Measurements from ENCODE around the gene KCNK15. TPM values are rescaled to one million over a fixed set of nuclear protein-coding genes. Genes with fewer than 3 reads are reported as not detected.

KCNK15 gene
- total and polyA plus RNA-seq, 9 of the 15 experiments (the other 6 are each of a cell fraction or from before 2014, with no cell fraction given) = 0.03 to 0.30 (median 0.17) TPM; not detected in 5

DNA sequence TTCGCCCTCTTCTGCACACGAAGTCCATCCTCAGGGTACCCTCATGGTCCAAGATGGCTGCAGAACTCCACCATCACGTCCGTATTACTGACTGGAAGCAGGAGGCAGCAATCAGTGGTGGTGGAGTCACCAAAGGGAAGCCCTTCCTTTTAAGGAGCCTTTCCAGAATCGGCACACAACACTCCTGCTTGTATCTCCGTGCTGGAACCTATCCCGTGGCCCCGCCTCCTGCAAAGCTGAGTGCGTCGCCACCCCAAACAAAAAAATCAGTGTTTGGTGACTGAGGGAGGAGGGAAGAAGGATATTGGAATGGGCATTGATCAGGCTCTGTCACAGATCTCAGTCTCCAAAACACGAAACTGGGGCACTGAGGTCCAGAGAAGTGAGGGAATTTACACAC, 36.3 kb upstream of the KCNK15 start (continued):
- TF ChIP-seq MTA1 (IDR thresholded peaks at IDR 0.05; ENCODE audit: borderline replicate concordance) (no peak), RFX7 (CRISPR knock-in tag; IDR thresholded peaks at IDR 0.05) (no peak)

DNA sequence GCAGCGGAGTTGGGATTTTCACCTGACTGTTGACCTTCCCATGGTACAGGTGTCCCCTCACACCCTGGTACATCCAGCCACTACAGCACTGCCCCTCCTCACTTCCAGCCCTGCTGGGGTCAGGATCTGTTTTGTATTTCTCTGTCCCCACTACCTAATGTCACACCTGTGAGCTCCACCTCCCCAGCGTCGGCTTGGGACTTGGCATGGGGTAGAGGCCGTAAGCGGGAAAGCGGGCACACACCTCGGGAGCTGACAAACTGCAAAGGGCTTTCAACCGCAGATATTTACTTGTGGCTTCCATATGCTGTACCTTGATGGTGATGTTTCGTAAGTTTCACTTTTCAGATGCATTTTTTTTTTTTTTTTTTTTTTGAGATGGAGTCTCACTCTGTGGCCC, 35.9 kb upstream of the KCNK15 start:
- no peak overlapping the region for H3K4me3 ChIP-seq
- DNase-seq (ENCODE audit: extremely low read depth in 1 of 4, low spot score in 3 of 4) (no peak), ATAC-seq (no peak), FAIRE-seq (no peak)
- BruUV-seq (replicated peaks) = no TSS peak
- ChIA-PET POLR2A (interaction anchor here (0.6 kb wide), 2 partner anchors 9 to 57 kb away, joined by 3 to 4 read pairs; no protein-coding TSS in a partner anchor), CTCF (ENCODE audit: low intra/inter-chr PET ratio) (interaction anchor here (0.7 kb wide), 1 partner anchor 510 kb away, joined by 4 read pairs; no protein-coding TSS in a partner anchor)
- no peak overlapping the region for H2AFZ ChIP-seq (ENCODE audit: low read depth, low read length)
- WGBS (ENCODE audit: insufficient coverage, low coverage, missing lambda C conversion rate) = 17% methylated on average over 9 of the region's 9 CpGs
- no peak overlapping the region for H3K4me2 ChIP-seq (ENCODE audit: insufficient read depth, low read length)
- H3K4me1 ChIP-seq (replicated peaks in 1 of 2; ENCODE audit: control insufficient read depth in 2 of 2, insufficient read depth in 2 of 2, low read length in 2 of 2) = peaks cover 0 to 8% of the 10 kb centered on the region in 2 experiments; a peak in 2 of 5 replicates
- 0 out of 2 replicates have a peak, but pooled peaks cover 3% of the 10 kb centered on the region for H4K20me1 ChIP-seq (replicated peaks; ENCODE audit: control insufficient read depth, insufficient read depth, low read length)
- H3K9ac ChIP-seq (ENCODE audit: insufficient read depth in 1 of 2, low read depth in 2 of 2, low read length in 2 of 2) = no peak overlapping the region
- H3K27ac ChIP-seq (ENCODE audit: extremely low read depth, low read depth, low read length) = no peak overlapping the region
- H3K79me2 ChIP-seq (ENCODE audit: control insufficient read depth, insufficient read depth, low read length) = no peaks in the 10 kb centered on the region
- no peaks in the 10 kb centered on the region for H3K9me3 ChIP-seq (replicated peaks; ENCODE audit: control insufficient read depth, insufficient read depth, low read depth, low read length)
- H3K9me1 ChIP-seq (ENCODE audit: control insufficient read depth, insufficient read depth, low read length) = no peaks in the 10 kb centered on the region
- intact Hi-C loops (cut with micrococcal nuclease) (no loop called here), in situ Hi-C loops (cut with MboI) (no loop called here)
- H3K27me3 ChIP-seq (ENCODE audit: control insufficient read depth in 2 of 2, insufficient read depth in 2 of 2, low read length in 2 of 2) = peaks cover 27 to 46% of the 10 kb centered on the region in 2 experiments
- TF ChIP-seq RB1 (IDR thresholded peaks at IDR 0.05; ENCODE audit: low read depth) (no peak), PHB (CRISPR knock-in tag; IDR thresholded peaks at IDR 0.05) (no peak), NR3C1 (CRISPR knock-in tag; IDR thresholded peaks at IDR 0.05) (no peak), SAFB2 (IDR thresholded peaks at IDR 0.05; ENCODE audit: borderline replicate concordance, low read depth, low read length, severe bottlenecking) (no peak), CHD2 (IDR thresholded peaks at IDR 0.05; ENCODE audit: low read depth, low read length) (no peak), MTA3 (IDR thresholded peaks at IDR 0.05; ENCODE audit: borderline replicate concordance) (no peak), SMAD1 (IDR thresholded peaks at IDR 0.05; ENCODE audit: low read depth, low read length, partially characterized antibody) (no peak), RBM15 (IDR thresholded peaks at IDR 0.05; ENCODE audit: insufficient read depth, low read length) (no peak), COPS2 (conservative IDR thresholded peaks at IDR 0.05) (no peak), ZNF75A (CRISPR knock-in tag; IDR thresholded peaks at IDR 0.05) (no peak)
- TF ChIP-seq, protein P1, sequence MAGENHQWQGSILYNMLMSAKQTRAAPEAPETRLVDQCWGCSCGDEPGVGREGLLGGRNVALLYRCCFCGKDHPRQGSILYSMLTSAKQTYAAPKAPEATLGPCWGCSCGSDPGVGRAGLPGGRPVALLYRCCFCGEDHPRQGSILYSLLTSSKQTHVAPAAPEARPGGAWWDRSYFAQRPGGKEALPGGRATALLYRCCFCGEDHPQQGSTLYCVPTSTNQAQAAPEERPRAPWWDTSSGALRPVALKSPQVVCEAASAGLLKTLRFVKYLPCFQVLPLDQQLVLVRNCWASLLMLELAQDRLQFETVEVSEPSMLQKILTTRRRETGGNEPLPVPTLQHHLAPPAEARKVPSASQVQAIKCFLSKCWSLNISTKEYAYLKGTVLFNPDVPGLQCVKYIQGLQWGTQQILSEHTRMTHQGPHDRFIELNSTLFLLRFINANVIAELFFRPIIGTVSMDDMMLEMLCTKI (IDR thresholded peaks at IDR 0.05; ENCODE audit: partially characterized antibody) = no peak
- TF ChIP-seq, protein P2, sequence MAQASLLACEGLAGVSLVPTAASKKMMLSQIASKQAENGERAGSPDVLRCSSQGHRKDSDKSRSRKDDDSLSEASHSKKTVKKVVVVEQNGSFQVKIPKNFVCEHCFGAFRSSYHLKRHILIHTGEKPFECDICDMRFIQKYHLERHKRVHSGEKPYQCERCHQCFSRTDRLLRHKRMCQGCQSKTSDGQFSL (CRISPR knock-in tag; IDR thresholded peaks at IDR 0.05) = no peak
- TF ChIP-seq, protein P2 (tag; IDR thresholded peaks at IDR 0.05) = no peak
- no peaks in the 10 kb centered on the region for H3K36me3 ChIP-seq (ENCODE audit: control insufficient read depth, insufficient read depth, low read length)
